Type B pancreatic cell (in vitro differentiated cells): Measurements from ENCODE around the gene LRRC56. TPM values are rescaled to one million over a fixed set of nuclear protein-coding genes. Genes with fewer than 3 reads are reported as not detected.

Source experiments
- DNase-seq: peaks from one replicate; pipeline ENCODE4 v3.0.0; 2021; ENCODE audit warnings: mixed read lengths; ENCODE audit not compliant: unreplicated experiment; ENCODE audit errors: extremely low spot score
- H3K27ac Mint-ChIP-seq: 2 replicates; pipeline ENCODE4 v1.8.0; 2021; ENCODE audit warnings: mild to moderate bottlenecking, mixed read lengths
- H3K27me3 Mint-ChIP-seq: 2 replicates; pipeline ENCODE4 v1.8.0; 2021; ENCODE audit warnings: mixed read lengths
- H3K36me3 Mint-ChIP-seq: 2 replicates; pipeline ENCODE4 v1.8.0; 2021; ENCODE audit warnings: mixed read lengths
- H3K4me1 Mint-ChIP-seq: one replicate; pipeline ENCODE4 v1.8.0; 2021; ENCODE audit warnings: mixed read lengths; ENCODE audit not compliant: unreplicated experiment
- H3K4me3 Mint-ChIP-seq: 2 replicates; pipeline ENCODE4 v1.8.0; 2021; ENCODE audit warnings: mild to moderate bottlenecking, mixed read lengths
- H3K9me3 Mint-ChIP-seq: 2 replicates; pipeline ENCODE4 v1.8.0; 2021; ENCODE audit warnings: mixed read lengths
- total RNA-seq: library from RNA; stranded (reverse); gene quantifications from 2 replicates; pipeline ENCODE4 v1.2.1, GENCODE V29; 2021; ENCODE audit warnings: low replicate concordance
- TF ChIP-seq, protein P1 (sequence below): fragments of 200-600 bp; sonication (generic); conservative IDR thresholded peaks from 2 replicates; pipeline ENCODE4 v1.5.0; 2021; ENCODE audit warnings: antibody characterized with exemption, mild to moderate bottlenecking

Gene LRRC56
- total RNA-seq, 1 donor from 2014 or later, result 1.7 TPM

DNA sequence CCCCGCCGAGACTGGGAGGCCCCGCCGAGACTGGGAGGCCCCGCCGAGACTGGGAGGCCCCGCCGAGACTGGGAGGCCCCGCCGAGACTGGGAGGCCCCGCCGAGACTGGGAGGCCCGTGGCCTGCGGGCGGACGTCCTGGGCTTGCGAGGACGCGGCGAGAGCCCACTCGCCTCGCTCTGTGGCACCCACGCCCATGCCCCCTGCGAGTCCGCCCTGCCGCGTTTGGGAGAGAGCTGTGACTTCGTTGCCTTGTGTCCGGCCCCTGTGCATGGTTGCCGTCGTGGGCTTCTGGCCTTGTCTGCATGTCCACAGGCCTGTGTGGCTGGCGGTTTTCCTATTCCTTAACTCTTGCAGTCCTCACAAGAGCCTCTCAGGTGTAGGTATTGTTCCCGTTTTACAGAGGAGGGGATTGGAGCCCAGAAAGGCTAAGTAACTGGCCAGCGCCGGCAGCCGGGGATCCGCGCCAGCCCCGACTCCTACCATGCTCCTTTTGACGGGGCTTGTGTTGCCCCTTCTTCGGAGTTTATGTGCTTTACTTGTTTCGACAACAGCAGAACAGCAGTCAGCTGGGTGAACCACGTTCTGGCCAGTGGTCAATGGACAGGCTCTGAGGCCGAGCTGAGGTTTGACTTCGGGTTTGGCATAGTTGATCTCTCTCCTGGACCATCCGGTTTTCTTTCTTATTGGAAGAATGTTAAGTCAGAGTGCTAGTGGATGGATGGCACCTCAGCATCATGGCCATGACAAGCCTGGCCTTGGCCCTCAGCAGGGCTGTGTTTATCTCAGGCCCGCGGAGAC, 39.7 kb downstream of the LRRC56 start:
- no peaks in the 10 kb centered on the region for H3K9me3 Mint-ChIP-seq

DNA sequence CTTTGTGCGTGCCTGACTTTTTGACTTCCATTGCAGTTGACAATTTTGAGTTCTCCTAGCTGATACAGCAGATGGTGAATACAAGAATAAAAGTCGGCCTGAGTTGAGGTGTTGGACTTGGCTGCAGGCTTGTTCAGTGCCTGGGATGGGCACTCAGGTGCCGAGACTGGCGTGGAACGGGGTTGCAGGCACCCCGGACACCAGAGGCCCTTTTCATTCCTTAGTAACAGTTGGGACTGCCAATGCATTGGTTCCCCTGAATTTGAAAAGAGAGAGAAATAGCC, 40.2 kb downstream of the LRRC56 start:
- peaks cover 3% of the 10 kb centered on the region for H3K36me3 Mint-ChIP-seq
- H3K4me1 Mint-ChIP-seq, result peaks cover 23% of the 10 kb centered on the region
- H3K27ac Mint-ChIP-seq, result peak overlapping the region; percentile 88
- H3K4me3 Mint-ChIP-seq, result peak overlapping the region; percentile 92
- no peaks in the 10 kb centered on the region for H3K9me3 Mint-ChIP-seq
- peaks cover 13% of the 10 kb centered on the region for H3K27me3 Mint-ChIP-seq
- TF ChIP-seq, protein P1, sequence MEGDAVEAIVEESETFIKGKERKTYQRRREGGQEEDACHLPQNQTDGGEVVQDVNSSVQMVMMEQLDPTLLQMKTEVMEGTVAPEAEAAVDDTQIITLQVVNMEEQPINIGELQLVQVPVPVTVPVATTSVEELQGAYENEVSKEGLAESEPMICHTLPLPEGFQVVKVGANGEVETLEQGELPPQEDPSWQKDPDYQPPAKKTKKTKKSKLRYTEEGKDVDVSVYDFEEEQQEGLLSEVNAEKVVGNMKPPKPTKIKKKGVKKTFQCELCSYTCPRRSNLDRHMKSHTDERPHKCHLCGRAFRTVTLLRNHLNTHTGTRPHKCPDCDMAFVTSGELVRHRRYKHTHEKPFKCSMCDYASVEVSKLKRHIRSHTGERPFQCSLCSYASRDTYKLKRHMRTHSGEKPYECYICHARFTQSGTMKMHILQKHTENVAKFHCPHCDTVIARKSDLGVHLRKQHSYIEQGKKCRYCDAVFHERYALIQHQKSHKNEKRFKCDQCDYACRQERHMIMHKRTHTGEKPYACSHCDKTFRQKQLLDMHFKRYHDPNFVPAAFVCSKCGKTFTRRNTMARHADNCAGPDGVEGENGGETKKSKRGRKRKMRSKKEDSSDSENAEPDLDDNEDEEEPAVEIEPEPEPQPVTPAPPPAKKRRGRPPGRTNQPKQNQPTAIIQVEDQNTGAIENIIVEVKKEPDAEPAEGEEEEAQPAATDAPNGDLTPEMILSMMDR, result no peak
- DNase-seq, result no peak

More for the DNA sequence above, 39.7 kb downstream of the LRRC56 start:
- Mint-ChIP-seq H3K36me3 (peaks cover 3% of the 10 kb centered on the region), H3K4me3 (peak overlapping the region; percentile 92), H3K27me3 (peaks cover 13% of the 10 kb centered on the region), H3K27ac (peak overlapping the region; percentile 88), H3K4me1 (peaks cover 23% of the 10 kb centered on the region)
- no peak for DNase-seq
- TF ChIP-seq, protein P1, result no peak

DNA sequence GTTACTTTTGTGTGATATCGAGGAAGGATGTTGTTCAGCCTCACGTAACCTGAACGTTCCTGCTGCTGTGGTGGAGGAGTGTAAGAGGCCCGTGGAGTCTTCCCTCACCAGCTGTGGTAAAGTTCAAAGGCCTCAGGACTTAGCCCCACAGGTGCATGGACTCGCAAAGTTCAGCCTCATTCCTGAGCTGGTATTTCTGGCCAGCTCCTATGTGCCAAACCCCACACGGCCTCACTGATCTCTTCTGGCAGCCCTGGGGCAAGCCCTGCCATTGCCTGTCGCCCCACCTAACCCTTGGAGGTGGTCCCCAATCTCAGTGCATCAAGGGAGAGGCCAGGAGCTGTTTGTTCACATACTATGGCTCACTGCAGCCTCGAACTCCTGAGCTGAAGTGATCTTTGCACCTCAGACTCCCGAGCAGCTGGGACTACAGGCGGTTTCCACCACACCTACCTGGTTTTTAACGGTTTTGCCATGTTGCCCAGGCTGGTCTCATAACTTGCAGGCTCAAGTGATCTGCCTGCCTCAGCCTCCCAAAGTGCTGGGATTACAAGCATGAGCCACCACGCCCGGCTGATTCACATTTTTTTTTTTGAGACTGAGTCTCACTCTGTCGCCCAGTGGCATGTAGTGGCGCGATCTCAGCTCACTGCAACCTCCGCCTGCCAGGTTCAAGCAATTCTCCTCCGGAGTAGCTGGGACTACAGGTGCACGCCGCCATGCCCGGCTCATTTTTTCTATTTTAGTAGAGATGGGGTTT, 41.1 kb downstream of the LRRC56 start:
- peaks cover 13% of the 10 kb centered on the region for H3K27me3 Mint-ChIP-seq
- peaks cover 23% of the 10 kb centered on the region for H3K4me1 Mint-ChIP-seq

DNA sequence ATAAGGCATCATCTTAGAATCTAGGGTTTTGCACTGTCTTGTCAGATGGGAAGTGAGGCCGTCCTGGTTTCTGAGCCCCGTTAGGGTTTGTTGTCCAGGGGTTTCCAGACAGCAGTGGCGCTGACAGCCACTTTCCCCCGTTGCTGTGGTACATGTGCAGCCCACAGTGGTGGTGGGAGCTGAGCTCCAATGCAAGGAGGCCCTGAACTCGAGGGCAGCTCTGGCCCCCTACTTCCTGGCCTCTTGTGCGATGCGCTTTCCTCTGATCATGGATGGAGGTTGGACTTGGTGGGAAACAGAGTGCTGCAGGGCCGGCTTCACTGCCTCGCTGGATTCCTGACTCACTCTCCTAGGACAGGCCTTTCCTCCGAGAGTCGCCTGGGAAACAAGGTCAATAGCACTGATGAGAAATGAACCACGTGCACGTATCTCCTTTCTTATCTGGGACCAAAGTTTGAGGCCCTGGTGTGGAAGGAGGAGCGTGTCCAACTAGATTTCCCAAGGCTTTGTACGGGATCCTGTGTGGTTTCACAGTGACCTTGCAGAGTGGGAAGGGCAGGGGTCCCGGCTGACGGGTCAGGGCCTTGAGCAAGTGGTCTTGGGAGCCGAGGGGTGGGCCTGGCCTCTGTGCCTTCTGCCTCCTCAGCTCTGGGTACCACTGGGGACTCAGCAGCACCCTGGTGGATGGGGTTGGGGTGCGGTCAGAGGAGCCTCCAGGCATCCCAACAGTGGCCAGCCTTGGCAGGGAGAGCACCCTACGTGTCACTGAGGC, 42.7 kb downstream of the LRRC56 start:
- H3K9me3 Mint-ChIP-seq, result no peaks in the 10 kb centered on the region
- H3K4me1 Mint-ChIP-seq, result peaks cover 11% of the 10 kb centered on the region
- peak overlapping the region; percentile 65 for H3K27ac Mint-ChIP-seq
- H3K4me3 Mint-ChIP-seq, result peak overlapping the region; percentile 73
- H3K36me3 Mint-ChIP-seq, result peaks cover 3% of the 10 kb centered on the region
- DNase-seq, result no peak
- TF ChIP-seq, protein P1, result no peak
- peaks cover 2% of the 10 kb centered on the region for H3K27me3 Mint-ChIP-seq

More for the DNA sequence above, 41.1 kb downstream of the LRRC56 start:
- DNase-seq, result no peak
- TF ChIP-seq, protein P1, result no peak
- peaks cover 3% of the 10 kb centered on the region for H3K36me3 Mint-ChIP-seq
- H3K9me3 Mint-ChIP-seq, result no peaks in the 10 kb centered on the region
- peak overlapping the region; percentile 92 for H3K4me3 Mint-ChIP-seq
- peak overlapping the region; percentile 29 for H3K27ac Mint-ChIP-seq

DNA sequence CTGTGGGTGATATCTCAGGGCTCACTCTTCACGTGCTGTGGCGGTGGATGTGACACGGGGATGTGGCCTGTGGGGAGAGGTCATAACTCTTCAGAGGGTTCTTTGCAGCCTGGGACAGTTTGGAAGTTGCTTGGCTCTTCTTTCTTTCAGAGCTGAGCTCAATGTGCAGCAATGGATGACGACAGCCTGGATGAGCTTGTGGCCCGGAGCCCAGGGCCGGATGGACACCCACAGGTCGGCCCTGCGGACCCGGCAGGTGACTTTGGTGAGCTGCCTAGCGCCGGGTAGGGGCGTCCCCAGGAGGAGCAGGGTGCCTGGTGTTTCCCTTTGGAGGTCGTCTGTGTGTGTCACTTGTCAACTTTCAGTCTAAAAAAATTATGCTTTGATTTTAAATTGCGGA, 44.0 kb downstream of the LRRC56 start:
- Mint-ChIP-seq H3K27ac (peak overlapping the region; percentile 39), H3K4me1 (peaks cover 9% of the 10 kb centered on the region)

More for the DNA sequence above, 44.0 kb downstream of the LRRC56 start:
- TF ChIP-seq, protein P1, result no peak
- H3K27me3 Mint-ChIP-seq, result no peaks in the 10 kb centered on the region
- H3K4me3 Mint-ChIP-seq, result peak overlapping the region; percentile 38
- H3K9me3 Mint-ChIP-seq, result no peaks in the 10 kb centered on the region
- H3K36me3 Mint-ChIP-seq, result peaks cover 3% of the 10 kb centered on the region
- DNase-seq, result no peak
